Measurements from ENCODE around the gene EIF5AL1.
"Not testable (repeated sequence)": the region's sequence is repeated elsewhere in the genome, so short reads cannot be mapped to it uniquely, and the experiment has no call there.

The EIF5AL1 gene

GRCh38 chr10:79488336-79488735 is 24.0 kb upstream of the EIF5AL1 start:
- DNase-seq, result no peak

DNA sequence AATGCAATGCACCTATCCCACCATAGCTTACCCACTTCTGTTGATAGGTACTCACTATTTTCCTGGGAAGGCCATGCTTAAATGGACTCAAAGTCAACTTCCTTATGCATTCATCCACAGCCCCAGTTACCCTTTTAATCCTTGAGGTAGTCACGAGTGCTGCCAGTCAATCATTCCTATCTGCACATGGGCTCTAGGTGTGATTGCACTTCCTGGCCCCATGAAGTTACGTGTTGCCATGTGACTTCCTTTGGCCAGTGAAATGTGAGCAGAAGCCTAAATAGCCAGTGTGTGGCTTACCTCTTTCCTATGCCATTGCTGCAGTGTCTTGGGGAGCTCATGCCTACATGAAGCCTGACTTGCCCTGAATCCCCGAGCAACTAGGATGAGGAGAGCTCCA is 23.5 kb upstream of the EIF5AL1 start:
- DNase-seq, result no peak

GRCh38 chr10:79490400-79491142 is 21.8 kb upstream of the EIF5AL1 start:
- no peak for DNase-seq

DNA sequence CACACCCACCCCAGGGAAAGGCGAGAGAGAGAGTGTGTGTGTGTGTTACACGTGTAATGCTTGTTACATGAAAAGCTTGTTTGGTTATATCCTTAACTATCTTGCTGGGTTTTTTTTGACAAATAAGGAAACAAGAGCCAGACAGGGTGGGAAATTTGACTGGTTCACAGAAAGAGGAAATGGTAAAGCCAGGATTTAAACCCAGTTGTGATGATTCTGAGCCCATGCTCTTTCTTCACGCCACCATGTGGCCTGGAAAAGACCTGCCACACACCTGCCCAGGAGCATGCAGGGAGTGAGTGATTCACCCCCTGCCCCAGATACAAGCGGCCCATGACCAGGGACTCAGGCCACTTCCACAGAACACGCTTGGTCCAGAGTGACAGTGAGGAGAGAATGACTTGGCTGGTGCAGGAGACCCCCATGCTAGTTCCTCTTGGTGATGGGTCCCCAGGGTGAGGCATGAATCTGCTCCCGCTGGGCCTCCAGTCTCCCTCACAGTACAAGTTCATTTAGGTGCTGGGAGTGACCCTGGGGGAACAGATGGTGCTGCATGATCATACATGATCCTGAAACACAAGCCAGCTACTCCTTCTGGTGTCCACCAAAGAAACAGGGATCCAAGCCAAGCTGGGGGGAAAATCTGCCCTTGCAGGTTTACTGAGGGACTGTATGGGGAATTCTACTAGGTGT is 21.0 kb upstream of the EIF5AL1 start:
- DNase-seq, result no peak

GRCh38 chr10:79492256-79492655 is 20.1 kb upstream of the EIF5AL1 start:
- DNase-seq, result no peak

GRCh38 chr10:79492839-79493238 is 19.5 kb upstream of the EIF5AL1 start:
- no peak for DNase-seq

DNA sequence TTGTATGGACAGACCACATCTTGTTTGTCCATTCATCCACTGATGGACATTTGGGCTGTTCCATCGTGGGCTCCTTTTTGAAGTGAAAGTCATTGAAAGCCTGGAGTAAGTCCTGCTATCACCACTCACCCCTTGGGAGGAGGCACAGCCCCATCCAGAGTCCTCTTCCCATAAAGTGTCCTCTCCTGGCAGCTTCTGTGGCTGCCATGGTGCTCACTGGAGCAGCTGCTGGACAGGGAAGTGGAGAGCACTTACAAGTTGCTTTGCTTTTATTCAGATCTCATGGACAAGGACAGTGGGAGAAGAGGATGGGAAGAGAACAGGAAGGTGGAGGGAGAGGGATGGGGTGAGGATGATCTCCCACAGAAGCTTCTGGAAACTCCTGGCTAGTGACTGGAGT is 18.5 kb upstream of the EIF5AL1 start:
- DNase-seq, result no peak

- DNase-seq, result no peak
Measured at GRCh38 chr10:79494871-79495705, 17.2 kb upstream of the EIF5AL1 start.

DNA sequence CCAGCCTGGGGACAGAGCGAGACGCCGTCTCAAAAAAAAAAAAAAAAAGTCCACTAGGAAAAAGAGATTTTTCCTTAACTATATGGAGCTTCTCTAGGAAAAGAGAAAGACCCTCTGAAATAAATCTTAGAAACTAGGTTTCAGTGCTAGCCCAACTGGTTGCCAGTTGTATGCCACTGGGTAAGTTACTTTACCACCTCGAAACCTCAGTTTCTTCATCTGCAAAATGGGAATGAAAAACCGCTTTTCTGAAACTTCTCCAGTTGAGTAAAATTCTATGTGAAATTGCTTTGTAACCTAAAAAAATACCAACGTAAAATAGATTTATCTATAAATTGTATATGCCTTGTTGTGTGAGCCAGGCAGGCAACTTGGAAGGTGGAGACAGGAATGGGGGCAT is 16.5 kb upstream of the EIF5AL1 start:
- DNase-seq, result no peak

DNA sequence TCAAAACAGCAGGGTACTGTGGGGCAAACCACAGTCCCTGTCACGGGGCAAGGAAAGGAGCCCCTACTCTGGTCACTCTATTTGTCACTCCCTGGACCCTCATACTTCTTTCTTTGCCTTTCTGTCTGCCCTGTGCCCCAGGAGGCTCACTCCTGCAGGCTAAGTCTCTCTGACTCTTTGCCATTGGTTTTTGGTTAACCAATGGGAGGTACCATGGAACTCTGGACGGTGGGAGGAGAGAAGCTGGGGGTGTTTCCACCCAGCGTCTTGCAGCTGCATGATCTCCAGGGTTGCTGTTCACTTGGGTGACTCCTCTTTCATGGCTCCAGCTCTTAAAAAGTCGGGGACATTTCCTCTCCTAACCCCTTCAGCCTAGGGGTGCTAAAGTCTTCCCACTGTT is 15.4 kb upstream of the EIF5AL1 start:
- no peak for DNase-seq

DNA sequence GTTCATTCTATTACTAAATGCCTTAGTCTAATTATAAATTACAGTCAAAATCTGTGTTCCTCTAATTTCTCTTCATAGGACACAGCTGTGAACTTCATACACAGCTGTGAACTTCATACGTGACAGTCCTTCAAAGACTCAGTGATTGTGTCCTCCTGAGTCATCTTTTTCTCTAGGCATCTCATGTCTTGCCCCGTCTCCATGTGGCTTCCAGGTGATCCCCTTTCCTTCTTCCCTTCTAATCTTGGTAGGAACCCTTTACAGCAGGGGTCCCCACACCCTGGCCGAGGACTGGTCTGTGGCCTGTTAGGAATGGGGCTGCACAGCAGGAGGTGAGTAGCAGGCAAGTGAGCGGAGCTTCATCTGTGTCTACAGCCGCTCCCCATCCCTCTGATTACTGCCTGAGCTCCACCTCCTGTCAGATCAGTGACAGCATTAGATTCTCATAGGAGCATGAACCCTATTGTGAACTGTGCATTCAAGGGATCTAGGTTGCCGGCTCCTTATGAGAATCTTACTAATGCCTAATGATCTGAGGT is 14.0 kb upstream of the EIF5AL1 start:
- no peak for DNase-seq

- no peak for DNase-seq
Measured at GRCh38 chr10:79502561-79503309, 9.6 kb upstream of the EIF5AL1 start.

- not testable (repeated sequence) for DNase-seq
Measured at GRCh38 chr10:79503787-79504186, 8.5 kb upstream of the EIF5AL1 start.

DNA sequence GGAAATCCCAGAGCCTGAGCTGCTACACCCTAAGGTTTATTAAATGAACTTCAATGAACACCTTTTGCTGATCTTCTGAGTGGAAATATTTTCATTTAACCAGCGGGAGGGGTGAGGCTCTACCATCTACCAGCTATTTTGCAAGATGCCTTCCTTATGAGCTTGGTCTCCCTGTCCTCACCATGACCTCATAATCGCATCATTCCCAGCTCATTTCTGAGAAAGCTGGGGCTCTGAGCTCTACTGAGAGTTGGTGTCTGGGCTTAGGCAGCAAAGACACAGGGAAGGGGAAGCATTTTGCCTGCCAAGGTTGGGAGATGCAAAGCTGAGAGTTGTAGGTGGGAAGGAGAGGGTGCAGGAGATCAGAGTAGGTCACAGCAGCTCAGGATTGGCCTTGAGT is 7.8 kb upstream of the EIF5AL1 start:
- DNase-seq, result not testable (repeated sequence)

- not testable (repeated sequence) for DNase-seq
Measured at GRCh38 chr10:79505328-79505727, 7.0 kb upstream of the EIF5AL1 start.

DNA sequence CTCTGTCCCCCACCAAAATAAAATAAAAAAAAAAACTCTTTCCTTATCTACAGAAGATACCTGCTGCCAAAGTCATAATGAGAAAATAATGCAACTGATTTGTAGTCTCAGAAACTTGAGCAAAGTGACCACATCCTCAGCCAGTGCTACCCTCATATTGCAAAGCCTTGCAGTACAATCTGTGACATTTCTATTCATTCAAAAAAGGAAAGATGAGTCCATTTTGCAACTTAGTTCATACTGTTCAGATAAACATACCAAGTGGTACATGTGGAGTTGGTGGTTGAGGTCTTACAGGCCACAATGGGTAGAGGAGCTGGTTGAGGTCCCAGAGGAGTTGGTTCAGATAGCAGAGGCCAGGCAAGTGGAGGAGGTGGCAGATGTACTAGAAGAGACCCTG is 6.5 kb upstream of the EIF5AL1 start:
- DNase-seq, result no peak

DNA sequence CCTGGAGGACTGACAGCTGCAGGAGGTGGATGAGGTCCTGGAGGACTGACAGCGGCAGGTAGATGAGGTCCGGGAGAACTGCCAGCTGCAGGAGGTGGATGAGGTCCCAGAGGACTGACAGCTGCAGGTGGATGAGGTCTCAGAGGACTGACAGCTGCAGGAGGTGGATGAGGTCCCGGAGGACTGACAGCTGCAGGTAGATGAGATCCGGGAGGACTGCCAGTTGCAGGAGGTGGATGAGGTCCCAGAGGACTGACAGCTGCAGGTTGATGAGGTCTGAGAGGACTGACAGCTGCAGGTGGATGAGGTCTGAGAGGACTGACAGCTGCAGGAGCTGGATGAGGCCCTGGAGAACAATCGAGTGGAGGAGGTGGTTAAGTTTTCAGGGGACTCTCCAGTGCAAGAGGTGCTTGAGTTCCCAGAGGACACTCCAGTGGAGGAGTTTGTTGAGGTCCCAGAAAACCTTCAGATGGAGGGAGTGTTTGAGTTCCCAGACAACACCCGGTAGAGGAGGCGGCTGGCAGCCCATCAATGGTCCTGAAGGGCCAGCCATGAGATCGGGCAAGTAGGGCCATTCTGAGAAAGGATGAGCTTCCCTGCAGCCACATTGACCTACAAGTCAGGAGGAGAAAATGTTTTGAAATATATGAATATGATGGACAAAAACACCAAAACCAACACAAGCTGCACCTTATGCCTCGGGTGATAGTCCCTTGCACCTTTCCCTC is 4.7 kb upstream of the EIF5AL1 start:
- DNase-seq, result no peak

- not testable (repeated sequence) for DNase-seq
Measured at GRCh38 chr10:79508245-79508644, 4.1 kb upstream of the EIF5AL1 start.

GRCh38 chr10:79509306-79509933 is 2.9 kb upstream of the EIF5AL1 start:
- not testable (repeated sequence) for DNase-seq

- not testable (repeated sequence) for DNase-seq
Measured at GRCh38 chr10:79509934-79510508, 2.3 kb upstream of the EIF5AL1 start.

All from CD4-positive, alpha-beta T cell treated with Interleukin-1 beta for 1 hour (primary cell).